ENCODE measurements around the gene CIC.

The CIC gene

GRCh38 chr19:42294471-42295137, 25.6 kb downstream of the CIC start:
- Histone ChIP-seq H3K27ac (no peak overlapping the region), H3K9ac (no peak overlapping the region), H3K4me1 (ENCODE audit: low read depth, poor library complexity, severe bottlenecking) (peaks cover 5% of the 10 kb centered on the region), H3K4me2 (no peak overlapping the region), H3K36me3 (ENCODE audit: insufficient read depth) (no peaks in the 10 kb centered on the region; the same call in 1 of the 2 replicates), H3K4me3 (IDR thresholded peaks at IDR 0.05; ENCODE audit: insufficient read depth, low read depth, low read length) (no peak overlapping the region), H3K27me3 (ENCODE audit: insufficient read depth, low read depth) (no peaks in the 10 kb centered on the region), H4K20me1 (ENCODE audit: insufficient read depth) (no peaks in the 10 kb centered on the region), H2AFZ (ENCODE audit: low read depth) (no peak overlapping the region), H3K79me2 (ENCODE audit: insufficient read depth, low read depth) (no peaks in the 10 kb centered on the region)
- TF ChIP-seq CTCF (conservative IDR thresholded peaks at IDR 0.05; ENCODE audit: low read depth, low read length) = no peak

GRCh38 chr19:42295342-42295741, 26.3 kb downstream of the CIC start:
- H3K27ac ChIP-seq = no peak overlapping the region
- no peak overlapping the region for H2AFZ ChIP-seq (ENCODE audit: low read depth)
- TF ChIP-seq CTCF (conservative IDR thresholded peaks at IDR 0.05; ENCODE audit: low read depth, low read length) = no peak
- H3K36me3 ChIP-seq (ENCODE audit: insufficient read depth) = no peaks in the 10 kb centered on the region
- H3K79me2 ChIP-seq (ENCODE audit: insufficient read depth, low read depth) = no peaks in the 10 kb centered on the region
- H3K9ac ChIP-seq = no peak overlapping the region
- peaks cover 5% of the 10 kb centered on the region for H3K4me1 ChIP-seq (ENCODE audit: low read depth, poor library complexity, severe bottlenecking)
- no peaks in the 10 kb centered on the region for H3K27me3 ChIP-seq (ENCODE audit: insufficient read depth, low read depth)
- H4K20me1 ChIP-seq (ENCODE audit: insufficient read depth) = no peaks in the 10 kb centered on the region
- no peak overlapping the region for H3K4me3 ChIP-seq (IDR thresholded peaks at IDR 0.05; ENCODE audit: insufficient read depth, low read depth, low read length)
- no peak overlapping the region for H3K4me2 ChIP-seq

DNA sequence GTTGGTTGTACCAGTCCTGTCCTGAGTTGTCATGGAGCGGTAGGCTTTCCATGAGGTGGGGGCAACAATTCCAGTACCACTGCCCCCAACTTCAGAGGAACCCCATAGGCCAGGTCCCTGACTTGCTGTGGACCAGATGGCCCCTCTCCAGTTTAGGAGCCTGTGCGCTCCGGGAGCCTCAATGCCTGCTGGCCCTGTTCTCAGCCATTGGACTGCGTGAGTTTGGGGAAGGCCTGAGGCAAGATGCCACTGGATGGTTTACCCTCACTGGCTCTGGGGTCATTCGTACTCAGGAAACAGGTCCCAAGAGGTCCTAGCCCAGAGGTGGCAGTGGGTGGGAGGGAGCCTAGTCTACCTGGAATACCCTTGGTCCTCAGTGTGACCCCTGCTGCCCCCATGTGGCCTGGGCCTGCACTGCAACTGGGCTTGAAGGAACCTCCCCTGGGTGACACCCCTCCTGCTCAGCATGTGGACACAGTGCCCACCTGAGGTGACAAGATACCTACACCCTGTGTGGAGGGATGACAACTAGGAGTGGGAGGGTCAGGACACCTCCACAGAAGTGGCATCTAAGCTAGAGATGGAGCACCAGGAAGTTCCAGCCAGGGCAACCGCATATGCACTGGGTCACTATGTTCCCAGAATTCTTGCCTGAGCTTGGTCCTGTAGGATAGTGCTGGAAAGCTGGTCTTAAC, 26.9 kb downstream of the CIC start:
- no peak overlapping the region for H3K4me3 ChIP-seq (IDR thresholded peaks at IDR 0.05; ENCODE audit: insufficient read depth, low read depth, low read length)
- H3K36me3 ChIP-seq (ENCODE audit: insufficient read depth) = no peaks in the 10 kb centered on the region
- no peak overlapping the region for H3K27ac ChIP-seq
- H3K9ac ChIP-seq = no peak overlapping the region
- H2AFZ ChIP-seq (ENCODE audit: low read depth) = no peak overlapping the region
- H4K20me1 ChIP-seq (ENCODE audit: insufficient read depth) = no peaks in the 10 kb centered on the region
- no peaks in the 10 kb centered on the region for H3K79me2 ChIP-seq (ENCODE audit: insufficient read depth, low read depth)
- H3K27me3 ChIP-seq (ENCODE audit: insufficient read depth, low read depth) = no peaks in the 10 kb centered on the region
- H3K4me1 ChIP-seq (ENCODE audit: low read depth, poor library complexity, severe bottlenecking) = peaks cover 5% of the 10 kb centered on the region
- H3K4me2 ChIP-seq = no peak overlapping the region
- TF ChIP-seq CTCF (conservative IDR thresholded peaks at IDR 0.05; ENCODE audit: low read depth, low read length) = peak; percentile 98

GRCh38 chr19:42297039-42297438, 28.0 kb downstream of the CIC start:
- Histone ChIP-seq H3K27me3 (ENCODE audit: insufficient read depth, low read depth) (no peaks in the 10 kb centered on the region), H3K36me3 (ENCODE audit: insufficient read depth) (no peaks in the 10 kb centered on the region), H3K4me1 (ENCODE audit: low read depth, poor library complexity, severe bottlenecking) (peaks cover 8% of the 10 kb centered on the region), H3K27ac (no peak overlapping the region), H3K4me2 (no peak overlapping the region), H3K4me3 (IDR thresholded peaks at IDR 0.05; ENCODE audit: insufficient read depth, low read depth, low read length) (no peak overlapping the region), H4K20me1 (ENCODE audit: insufficient read depth) (no peaks in the 10 kb centered on the region), H3K79me2 (ENCODE audit: insufficient read depth, low read depth) (no peaks in the 10 kb centered on the region), H2AFZ (ENCODE audit: low read depth) (no peak overlapping the region), H3K9ac (no peak overlapping the region)
- no peak for TF ChIP-seq CTCF (conservative IDR thresholded peaks at IDR 0.05; ENCODE audit: low read depth, low read length)
